ENCODE data around the gene CCDC18.

CCDC18 gene

GRCh38 chr1:93142161-93142560 is 38.4 kb upstream of the CCDC18 start:
- no peak for DNase-seq (ENCODE audit: extremely low read depth, low read depth)
- H3K4me3 ChIP-seq (replicated peaks; ENCODE audit: low read depth, low read length): no peak overlapping the region
- no peak for TF ChIP-seq CTCF (IDR thresholded peaks at IDR 0.05; ENCODE audit: low read depth, low read length, missing control alignments)

GRCh38 chr1:93143136-93143535 is 37.4 kb upstream of the CCDC18 start:
- TF ChIP-seq CTCF (IDR thresholded peaks at IDR 0.05; ENCODE audit: low read depth, low read length, missing control alignments): no peak
- H3K4me3 ChIP-seq (replicated peaks; ENCODE audit: low read depth, low read length): no peak overlapping the region
- no peak for DNase-seq (ENCODE audit: extremely low read depth, low read depth)

- no peak overlapping the region for H3K4me3 ChIP-seq (replicated peaks; ENCODE audit: low read depth, low read length)
- no peak for DNase-seq (ENCODE audit: extremely low read depth, low read depth)
- no peak for TF ChIP-seq CTCF (IDR thresholded peaks at IDR 0.05; ENCODE audit: low read depth, low read length, missing control alignments)
Observed at GRCh38 chr1:93143769-93144168, 36.8 kb upstream of the CCDC18 start.

GRCh38 chr1:93148001-93148400 is 32.5 kb upstream of the CCDC18 start:
- TF ChIP-seq CTCF (IDR thresholded peaks at IDR 0.05; ENCODE audit: low read depth, low read length, missing control alignments): no peak
- no peak overlapping the region for H3K4me3 ChIP-seq (replicated peaks; ENCODE audit: low read depth, low read length)
- no peak for DNase-seq (ENCODE audit: extremely low read depth, low read depth)

- H3K4me3 ChIP-seq (replicated peaks; ENCODE audit: low read depth, low read length): no peak overlapping the region
- no peak for DNase-seq (ENCODE audit: extremely low read depth, low read depth)
- TF ChIP-seq CTCF (IDR thresholded peaks at IDR 0.05; ENCODE audit: low read depth, low read length, missing control alignments): no peak
Observed at GRCh38 chr1:93150729-93151128, 29.8 kb upstream of the CCDC18 start.

GRCh38 chr1:93151474-93151873 is 29.1 kb upstream of the CCDC18 start:
- no peak for DNase-seq (ENCODE audit: extremely low read depth, low read depth)
- no peak for TF ChIP-seq CTCF (IDR thresholded peaks at IDR 0.05; ENCODE audit: low read depth, low read length, missing control alignments)
- H3K4me3 ChIP-seq (replicated peaks; ENCODE audit: low read depth, low read length): no peak overlapping the region

GRCh38 chr1:93152835-93153234 is 27.7 kb upstream of the CCDC18 start:
- no peak for TF ChIP-seq CTCF (IDR thresholded peaks at IDR 0.05; ENCODE audit: low read depth, low read length, missing control alignments)
- DNase-seq (ENCODE audit: extremely low read depth, low read depth): no peak
- no peak overlapping the region for H3K4me3 ChIP-seq (replicated peaks; ENCODE audit: low read depth, low read length)
